Inflammatory macrophage (primary cell): ENCODE measurements around the gene SLC25A10.

Source experiments
- DNase-seq, 2 donors: peaks; one replicate each; pipeline ENCODE4 v3.0.0-alpha.2; 2020 to 2022

Gene SLC25A10

GRCh38 chr17:81706757-81707624 lies 5.1 kb upstream of the SLC25A10 start:
- DNase-seq = no peak

- DNase-seq = no peak
Observed at GRCh38 chr17:81707725-81708646, 4.1 kb upstream of the SLC25A10 start.

GRCh38 chr17:81708739-81709185 lies 3.3 kb upstream of the SLC25A10 start:
- no peak for DNase-seq

- peak; percentile 56 to 58 for DNase-seq
Observed at GRCh38 chr17:81710514-81711308, 1.4 kb upstream of the SLC25A10 start.

DNA sequence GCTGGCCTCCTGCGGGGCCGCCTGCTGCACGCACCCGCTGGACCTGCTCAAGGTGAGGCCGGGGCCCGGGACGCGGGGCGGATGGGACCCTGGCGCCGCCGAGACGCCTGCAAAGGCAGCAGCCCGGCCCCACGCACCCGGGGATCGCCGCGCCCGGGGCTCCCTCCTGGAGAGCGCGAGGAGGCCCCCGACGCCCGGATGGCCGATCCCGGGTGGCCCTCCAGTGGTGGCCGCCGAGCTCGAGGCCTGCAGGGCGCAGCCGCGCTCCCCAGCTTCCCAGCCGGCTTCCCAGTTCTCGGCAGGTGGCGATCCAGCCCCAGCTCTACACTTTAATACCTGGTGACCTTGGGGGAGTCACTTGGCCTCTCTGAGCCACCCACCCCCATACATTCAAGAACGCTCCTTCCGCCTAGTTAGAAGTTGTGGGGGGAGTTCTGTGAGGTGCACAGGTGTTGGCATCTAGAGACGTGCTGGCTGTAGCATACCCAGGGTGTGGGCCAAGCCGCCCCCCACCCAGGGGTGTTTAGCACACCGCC lies 452 bp downstream of the SLC25A10 start:
- DNase-seq = peak in 1 of 2 donors; percentile 31

DNA sequence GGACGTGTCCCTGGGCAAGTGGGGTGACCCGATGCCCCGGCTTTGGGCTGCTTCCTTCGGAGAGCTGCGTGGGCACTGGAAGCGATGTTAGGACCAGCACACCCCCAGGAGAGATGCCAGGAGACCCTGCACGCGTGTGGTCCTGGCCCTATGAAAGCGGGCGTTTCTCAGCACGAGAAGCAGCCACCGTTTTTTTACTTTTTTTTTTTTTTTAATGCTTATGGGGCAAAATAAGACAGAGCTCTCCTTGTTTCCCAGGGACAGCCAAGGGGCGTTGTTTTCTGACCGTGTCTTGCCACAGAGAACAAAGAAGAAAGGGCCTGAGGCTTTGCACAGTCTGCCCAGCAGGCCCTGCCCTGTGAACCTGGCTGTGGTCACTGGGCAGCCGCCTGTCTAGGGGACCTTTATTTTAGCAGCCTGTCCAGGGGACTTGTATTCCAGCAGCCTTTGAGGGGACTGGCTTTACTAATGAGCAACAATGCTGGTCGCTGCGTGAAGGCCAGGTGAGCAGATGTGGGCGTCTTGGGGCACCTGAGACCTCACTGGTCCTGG lies 996 bp downstream of the SLC25A10 start:
- no peak for DNase-seq

DNA sequence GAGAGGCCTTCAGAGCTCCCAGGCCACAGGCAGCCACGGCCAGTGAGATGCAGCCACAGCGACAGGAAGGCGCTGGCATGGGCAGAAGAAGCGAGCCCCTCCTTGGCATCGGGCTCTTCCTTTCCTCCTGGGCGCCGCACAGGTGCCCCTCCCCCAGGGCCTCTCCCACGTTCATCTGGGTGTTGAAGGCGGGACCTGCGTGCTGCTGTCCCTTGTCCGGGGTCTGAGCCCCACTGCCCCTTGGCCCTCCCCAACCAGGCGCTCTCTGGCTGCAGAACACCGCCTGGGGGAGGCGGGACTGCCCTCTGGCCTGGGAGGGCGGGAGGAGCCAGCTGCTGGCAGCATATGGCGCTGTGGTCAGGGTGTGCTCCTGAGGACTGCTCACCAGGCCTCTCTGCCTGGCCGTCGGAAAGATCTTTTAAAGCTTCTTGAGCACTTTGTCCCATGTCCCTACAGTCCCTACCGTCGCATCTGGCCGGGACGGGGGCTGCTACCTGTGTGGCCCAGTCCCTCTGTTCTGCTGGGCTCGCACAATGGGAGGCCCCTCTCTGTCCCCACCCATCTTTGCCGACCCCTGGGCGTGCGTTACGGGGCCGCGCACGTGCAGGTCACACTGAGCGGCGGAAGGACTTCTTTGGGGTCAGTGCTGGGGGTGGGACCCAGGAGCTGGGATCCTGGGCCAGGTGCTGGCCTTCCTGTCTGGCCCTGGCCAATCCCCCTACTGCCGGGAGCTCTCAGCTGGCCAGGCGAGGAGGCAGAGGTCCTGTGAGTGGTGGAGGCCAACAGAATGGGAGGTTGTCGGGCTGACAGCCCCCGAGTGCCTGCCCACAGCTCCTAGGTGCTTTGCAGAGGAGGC lies 1.7 kb downstream of the SLC25A10 start:
- DNase-seq = no peak

- no peak for DNase-seq
Observed at GRCh38 chr17:81714412-81715106, 2.5 kb downstream of the SLC25A10 start.

DNA sequence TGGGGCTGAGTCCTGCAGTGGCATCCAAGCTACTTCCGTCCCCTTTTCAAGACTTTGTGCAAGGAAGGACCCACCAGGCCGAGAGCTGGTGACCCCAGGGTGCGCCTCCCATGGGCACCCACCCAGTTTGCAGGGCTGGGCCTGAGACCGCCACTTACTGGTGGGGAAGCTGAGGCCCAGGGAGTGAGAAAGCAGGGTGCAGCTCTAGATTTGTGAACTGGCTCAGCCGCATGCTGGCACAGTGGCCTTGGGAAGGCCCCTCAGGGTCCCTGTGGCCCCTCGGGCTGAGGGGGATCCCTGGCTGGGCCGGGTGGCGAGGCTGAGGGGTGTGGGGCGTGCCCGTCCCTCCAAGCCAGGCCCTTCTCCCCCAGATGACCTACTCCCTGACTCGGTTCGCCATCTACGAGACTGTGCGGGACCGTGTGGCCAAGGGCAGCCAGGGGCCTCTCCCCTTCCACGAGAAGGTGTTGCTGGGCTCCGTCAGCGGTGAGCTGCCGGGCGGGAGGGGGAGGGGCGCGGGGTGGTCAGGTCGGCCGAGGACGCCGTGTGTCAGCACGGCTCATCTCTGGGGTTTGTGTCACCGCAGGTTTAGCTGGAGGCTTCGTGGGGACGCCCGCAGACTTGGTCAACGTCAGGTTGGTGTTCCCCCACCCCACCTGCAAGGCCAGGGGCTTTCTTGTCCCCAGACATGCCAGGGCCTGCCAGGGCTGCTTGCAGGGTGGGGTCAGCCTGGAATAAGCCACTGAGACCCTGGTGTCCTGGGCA lies 3.2 kb downstream of the SLC25A10 start:
- DNase-seq = no peak

GRCh38 chr17:81715872-81716673 lies 4.0 kb downstream of the SLC25A10 start:
- no peak for DNase-seq

GRCh38 chr17:81716674-81716996 lies 4.6 kb downstream of the SLC25A10 start:
- no peak for DNase-seq

- no peak for DNase-seq
Observed at GRCh38 chr17:81717049-81717765, 5.1 kb downstream of the SLC25A10 start.

DNA sequence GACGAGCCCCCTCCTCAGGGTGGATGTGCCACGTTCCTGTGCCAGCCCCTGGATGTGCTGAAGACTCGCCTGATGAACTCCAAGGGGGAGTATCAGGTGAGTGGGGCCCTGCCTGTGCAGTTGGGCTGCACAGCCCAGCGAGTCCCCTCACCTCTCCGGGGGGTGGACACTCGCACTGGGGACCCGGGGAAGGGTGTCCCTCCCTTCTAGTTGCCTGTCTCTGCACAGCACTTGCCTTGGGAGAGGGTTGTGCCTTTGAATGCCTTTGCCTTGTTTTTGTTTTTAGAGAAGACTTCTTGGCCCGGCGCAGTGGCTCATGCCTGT lies 5.6 kb downstream of the SLC25A10 start:
- DNase-seq = no peak

DNA sequence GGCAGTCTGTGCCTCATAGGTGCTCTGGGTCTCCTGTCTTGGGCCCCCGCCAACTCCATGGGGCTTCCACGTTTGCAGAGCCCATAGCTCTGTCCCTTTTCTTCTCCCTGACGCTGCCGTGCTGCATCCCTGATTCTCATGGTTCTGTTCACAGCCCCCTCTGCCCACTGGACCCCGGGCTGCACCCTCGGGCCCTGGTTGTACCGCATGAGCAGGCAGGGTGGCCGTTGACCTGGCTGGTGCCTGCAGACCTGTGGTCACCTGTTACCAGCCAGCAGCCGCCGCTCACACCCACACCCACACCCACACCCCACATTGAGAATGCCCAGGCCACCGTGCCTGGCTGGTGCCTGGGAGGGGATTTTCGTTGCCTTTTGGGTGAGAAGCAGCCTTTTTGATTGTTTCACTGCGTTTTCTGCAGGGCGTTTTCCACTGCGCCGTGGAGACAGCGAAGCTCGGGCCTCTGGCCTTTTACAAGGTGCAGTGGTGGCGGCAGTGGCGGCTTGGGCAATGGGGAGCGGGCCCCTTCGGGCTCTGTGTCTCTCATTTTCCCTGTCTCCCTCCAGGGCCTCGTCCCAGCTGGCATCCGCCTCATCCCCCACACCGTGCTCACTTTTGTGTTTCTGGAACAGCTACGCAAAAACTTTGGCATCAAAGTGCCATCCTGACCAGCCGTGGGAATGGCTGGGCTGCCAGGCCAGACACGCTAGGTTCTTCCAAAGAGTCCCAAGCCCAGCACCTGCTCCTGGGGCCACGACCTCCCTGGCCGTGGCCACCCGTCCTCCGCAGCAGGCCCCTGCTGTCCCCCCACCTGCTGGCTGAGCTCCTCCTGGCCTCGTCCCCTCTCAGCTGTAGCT lies 7.6 kb downstream of the SLC25A10 start:
- no peak for DNase-seq

DNA sequence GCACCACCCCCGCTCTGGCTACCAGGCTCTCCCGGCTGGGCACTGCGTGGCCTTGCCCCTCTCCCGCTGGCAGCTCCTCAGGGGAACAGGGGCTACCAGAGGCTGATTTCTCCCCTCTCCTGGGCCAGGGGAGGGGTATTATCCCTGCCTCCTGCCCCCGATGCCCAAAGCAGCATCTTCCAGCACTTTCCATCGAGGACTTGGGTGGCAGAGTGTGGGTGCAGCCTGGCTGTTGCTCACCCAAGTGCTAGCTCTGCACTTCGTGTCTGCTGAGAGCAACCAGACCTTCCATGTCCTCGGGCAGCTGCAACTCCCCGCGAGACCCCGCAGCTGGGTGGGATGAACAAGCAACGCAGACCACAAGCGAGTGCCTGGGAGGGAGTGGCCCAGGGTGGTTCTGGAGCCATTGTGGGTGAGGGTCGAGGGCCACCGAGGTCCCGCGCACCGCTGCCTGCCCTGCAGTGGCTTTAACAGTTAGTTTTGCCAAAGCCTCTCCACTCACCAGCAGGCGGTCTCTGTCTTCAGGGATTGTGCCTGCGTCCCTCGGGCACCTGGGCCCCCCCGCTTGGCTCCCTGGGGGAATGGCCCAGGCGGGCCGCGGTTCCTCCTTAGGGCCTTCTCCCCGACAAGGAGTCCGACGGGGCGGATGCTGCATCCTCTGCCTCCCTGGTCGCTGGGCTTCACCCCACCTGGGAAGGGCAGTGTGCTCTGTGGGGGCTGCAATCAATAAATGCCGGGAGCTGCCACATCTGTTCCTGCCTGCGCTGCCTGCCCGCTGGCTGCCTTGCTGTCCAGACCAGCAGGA lies 8.4 kb downstream of the SLC25A10 start:
- DNase-seq = no peak
